HG03108 (cell line): ENCODE measurements around the gene SGIP1.
"Not testable (repeated sequence)": the region's sequence is repeated elsewhere in the genome, so short reads cannot be mapped to it uniquely, and the experiment has no call there.

Experiments
- ATAC-seq: cut with Tn5 transposase; IDR thresholded peaks from one replicate; pipeline ENCODE4 v1.9.1; 2021; ENCODE audit warnings: moderate library complexity; ENCODE audit not compliant: unreplicated experiment

The SGIP1 gene

GRCh38 chr1:66758241-66758755, 224.3 kb downstream of the SGIP1 start:
- ATAC-seq, result peak; percentile 99

- no peak for ATAC-seq
These were observed 226.6 kb downstream of the SGIP1 start for GRCh38 chr1:66760506-66760905.

- no peak for ATAC-seq
These were observed 227.3 kb downstream of the SGIP1 start for GRCh38 chr1:66761221-66761620.

GRCh38 chr1:66764994-66765578, 231.1 kb downstream of the SGIP1 start:
- peak; percentile 42 for ATAC-seq

- ATAC-seq, result no peak
These were observed 233.7 kb downstream of the SGIP1 start for GRCh38 chr1:66767626-66768025.

GRCh38 chr1:66768965-66769364, 235.0 kb downstream of the SGIP1 start:
- no peak for ATAC-seq

GRCh38 chr1:66769512-66770229, 235.7 kb downstream of the SGIP1 start:
- ATAC-seq, result no peak

- ATAC-seq, result no peak
These were observed 236.3 kb downstream of the SGIP1 start for GRCh38 chr1:66770240-66770639.

GRCh38 chr1:66770694-66771093, 236.7 kb downstream of the SGIP1 start:
- no peak for ATAC-seq

GRCh38 chr1:66773227-66773626, 239.3 kb downstream of the SGIP1 start:
- ATAC-seq, result no peak

GRCh38 chr1:66774438-66774837, 240.5 kb downstream of the SGIP1 start:
- no peak for ATAC-seq

- ATAC-seq, result no peak
These were observed 241.7 kb downstream of the SGIP1 start for GRCh38 chr1:66775646-66776045.

- no peak for ATAC-seq
These were observed 243.9 kb downstream of the SGIP1 start for GRCh38 chr1:66777831-66778230.

GRCh38 chr1:66778266-66778665, 244.3 kb downstream of the SGIP1 start:
- no peak for ATAC-seq

- no peak for ATAC-seq
These were observed 245.0 kb downstream of the SGIP1 start for GRCh38 chr1:66778969-66779368.

GRCh38 chr1:66779475-66780078, 245.6 kb downstream of the SGIP1 start:
- ATAC-seq, result no peak

GRCh38 chr1:66785800-66786199, 251.8 kb downstream of the SGIP1 start:
- ATAC-seq, result not testable (repeated sequence)

- ATAC-seq, result no peak
These were observed 253.7 kb downstream of the SGIP1 start for GRCh38 chr1:66787641-66788040.

GRCh38 chr1:66788231-66788939, 254.4 kb downstream of the SGIP1 start:
- ATAC-seq, result peak; percentile 85

- ATAC-seq, result no peak
These were observed 258.0 kb downstream of the SGIP1 start for GRCh38 chr1:66791621-66792610.
